Measurements from ENCODE around the gene BIRC2.
"Not testable (repeated sequence)": the region's sequence is repeated elsewhere in the genome, so short reads cannot be mapped to it uniquely, and the experiment has no call there.

The BIRC2 gene

DNA sequence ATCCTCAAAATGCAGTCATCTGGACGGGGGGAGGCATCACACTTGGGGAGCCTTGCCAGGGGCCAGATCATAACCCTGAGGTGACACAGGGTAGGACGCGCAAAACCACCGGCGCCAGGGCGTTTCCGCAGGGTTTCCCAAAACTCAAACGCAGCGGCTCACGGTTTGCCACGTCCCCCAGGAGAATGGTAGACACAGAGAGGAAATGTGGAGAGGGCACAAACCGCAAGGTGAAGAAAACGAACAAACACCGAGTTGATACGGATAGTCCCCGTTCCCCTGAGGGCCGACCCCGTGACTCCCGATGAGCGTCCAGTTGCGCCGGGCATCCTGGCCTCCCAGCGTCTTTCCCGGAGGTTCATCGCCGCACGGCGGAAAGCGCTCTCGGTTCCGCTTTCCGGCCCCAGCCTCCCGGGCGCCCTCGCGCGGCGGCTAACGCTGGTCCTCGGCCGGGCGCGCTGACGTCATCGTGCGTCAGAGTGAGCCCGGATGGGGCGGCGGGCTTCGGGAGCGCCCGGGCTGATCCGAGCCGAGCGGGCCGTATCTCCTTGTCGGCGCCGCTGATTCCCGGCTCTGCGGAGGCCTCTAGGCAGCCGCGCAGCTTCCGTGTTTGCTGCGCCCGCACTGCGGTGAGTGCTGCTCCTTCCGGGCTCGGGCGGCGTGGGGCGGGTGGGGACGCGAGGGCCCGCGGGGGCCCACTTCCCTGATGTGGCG lies at the start of gene BIRC2:
Gene BIRC2, plus strand, starts transcription at position 467 of the 714 bp plus-strand sequence. CDS start 2,641 bp downstream, outside the sequence.
- DNase-seq, result peak; percentile 94

DNA sequence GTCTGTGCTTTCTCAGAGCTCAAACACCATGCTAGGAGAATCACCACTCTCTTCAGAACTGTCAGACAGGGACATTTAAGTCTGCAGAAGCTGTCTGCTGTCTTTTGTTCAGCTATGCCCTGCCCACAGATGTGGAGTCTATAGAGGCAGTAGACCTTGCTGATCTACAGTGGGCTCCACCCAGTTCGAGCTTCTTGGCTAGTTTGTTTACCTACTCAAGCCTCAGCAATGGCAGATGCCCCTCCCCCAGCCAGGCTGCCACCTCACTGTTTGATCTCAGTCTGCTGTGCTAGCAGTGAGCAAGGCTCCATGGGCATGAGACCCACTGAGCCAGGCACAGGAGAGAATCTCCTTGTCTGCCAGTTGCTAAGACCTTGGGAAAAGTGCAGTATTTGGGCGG lies 46.2 kb upstream of the BIRC2 start:
- not testable (repeated sequence) for DNase-seq

DNA sequence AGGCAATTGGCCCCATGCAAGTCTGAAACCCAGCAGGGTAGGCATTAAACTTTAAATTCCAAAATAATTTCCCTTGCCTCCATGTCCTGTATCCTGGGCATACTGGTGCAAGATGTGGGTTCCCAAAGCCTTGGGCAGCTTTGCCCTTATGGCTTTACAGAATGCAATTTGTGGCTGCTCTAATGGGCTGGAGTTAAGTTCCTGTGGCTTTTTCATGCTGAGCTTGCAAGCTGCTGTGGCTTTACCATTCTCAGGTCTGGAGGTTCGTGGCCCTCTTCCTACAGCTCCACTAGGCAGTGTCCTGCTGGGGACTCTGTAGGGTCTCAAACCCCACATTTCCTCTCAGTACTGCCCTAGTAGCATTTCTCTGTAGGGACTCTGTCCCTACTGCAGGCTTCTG lies 44.8 kb upstream of the BIRC2 start:
- DNase-seq, result no peak

DNA sequence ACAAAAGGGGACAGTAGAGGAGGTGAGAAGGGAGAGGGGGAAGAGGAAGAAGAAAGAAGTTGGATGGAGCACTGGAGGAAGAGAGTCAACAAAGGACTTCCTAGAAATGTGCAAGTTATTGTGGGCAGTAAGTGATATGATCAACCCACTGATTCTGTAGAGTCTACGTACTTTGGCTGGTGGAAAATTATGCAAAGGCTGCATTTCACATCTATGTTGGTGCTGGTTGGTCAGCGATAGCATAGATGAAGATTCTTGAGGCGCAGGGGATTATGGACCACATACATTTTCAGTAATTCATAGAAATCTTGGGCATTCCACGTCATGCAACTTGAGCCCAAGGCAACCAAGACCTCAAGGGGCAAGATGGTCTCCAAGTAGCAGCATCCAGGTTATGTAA lies 42.3 kb upstream of the BIRC2 start:
- no peak for DNase-seq

DNA sequence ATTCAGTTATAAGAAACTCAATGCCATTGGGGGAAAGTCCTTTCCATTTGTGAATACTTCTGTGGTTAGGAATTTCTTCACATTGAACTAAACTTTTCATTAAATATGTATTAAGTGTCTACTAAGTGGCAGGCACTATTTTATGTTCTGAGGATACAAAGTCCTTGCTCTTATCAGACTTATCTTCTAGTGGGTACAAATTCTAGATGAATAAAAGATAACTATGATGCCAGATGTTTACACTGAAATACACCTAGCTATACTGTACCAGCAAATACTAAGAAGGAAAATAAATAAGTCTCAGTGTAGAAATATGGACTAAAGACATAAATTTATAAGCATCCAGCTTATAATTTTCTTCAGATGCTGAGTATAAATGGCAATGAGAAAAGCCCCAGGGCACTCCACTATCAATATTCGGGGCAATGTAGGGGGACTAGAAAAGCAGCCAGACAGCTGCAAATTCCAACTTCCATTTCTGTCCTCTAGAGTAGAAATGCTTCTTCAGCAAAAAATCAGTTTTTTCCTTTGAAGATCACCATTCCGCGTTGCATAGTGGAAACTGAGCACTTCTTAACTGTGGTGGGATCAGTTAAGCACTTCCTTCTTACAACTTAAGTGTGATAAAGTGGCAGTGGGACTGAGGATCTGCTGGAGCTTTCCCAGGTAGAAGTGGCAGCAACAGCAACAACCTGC lies 41.5 kb upstream of the BIRC2 start:
- DNase-seq, result no peak

DNA sequence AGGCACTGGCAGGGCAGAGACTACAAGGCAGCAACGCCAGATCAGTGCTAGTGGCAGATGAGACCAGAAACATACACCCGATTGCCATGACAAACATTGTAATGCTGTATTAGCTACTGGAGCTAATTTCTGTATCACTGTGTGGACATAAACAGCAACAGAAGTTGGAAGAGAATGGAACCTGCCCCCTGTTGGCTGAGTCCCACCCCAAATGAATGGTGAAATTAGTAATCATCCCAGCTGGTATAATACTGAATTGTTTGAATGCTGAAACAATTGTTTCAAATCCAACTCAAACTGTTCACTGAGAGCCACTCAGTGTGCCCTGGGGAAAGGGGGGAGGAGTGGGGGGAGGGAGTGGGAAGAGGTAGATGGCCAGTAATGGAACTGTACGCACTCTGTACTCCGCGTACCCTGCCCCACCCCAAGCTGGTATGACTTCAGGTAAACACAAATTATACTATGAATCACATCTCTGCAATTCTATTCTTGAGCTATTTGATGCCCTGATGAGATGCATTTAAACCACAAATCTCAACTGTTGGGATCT lies 40.9 kb upstream of the BIRC2 start:
- DNase-seq, result peak; percentile 45

DNA sequence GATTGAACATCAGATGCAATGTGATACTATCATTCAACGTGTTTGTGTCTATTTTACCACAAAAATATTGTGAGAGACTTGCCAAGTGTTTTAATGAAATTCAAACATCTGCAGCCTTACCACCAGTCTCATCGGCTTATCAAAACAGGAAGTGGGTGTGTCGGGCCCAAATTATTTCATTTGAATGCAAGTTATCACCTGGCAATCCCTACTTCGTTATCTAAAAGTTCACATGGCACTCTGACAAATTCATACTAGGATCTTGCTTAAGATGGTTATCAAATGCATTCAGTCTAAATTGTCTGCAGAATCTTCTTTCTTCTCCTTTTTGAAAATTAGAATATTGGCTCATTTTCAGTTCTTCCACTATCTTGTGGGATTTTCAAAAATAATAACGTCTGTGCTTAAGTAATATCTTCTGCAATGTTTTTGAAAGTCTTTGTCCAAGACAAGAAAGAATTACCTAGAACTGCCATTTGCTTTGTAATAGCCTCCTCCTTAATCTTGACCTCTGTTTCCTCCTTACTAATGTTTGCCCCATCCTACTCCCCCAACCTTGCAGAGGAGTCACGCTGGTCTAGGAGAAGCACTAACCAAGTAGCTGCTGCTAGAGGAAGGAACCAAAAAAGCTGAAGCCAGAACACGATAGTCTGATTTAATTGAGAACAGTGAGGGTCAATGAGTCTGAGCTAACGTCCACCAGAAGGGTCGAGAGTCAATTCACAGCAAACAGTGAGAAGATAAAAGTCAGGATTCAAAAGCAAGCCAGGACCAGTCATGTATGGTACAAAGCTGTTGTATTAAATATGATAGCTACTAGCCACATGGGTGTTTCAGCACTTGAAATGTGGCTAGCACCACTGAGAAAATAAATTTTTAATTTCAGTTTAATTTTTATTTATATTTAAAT lies 39.9 kb upstream of the BIRC2 start:
- no peak for DNase-seq

DNA sequence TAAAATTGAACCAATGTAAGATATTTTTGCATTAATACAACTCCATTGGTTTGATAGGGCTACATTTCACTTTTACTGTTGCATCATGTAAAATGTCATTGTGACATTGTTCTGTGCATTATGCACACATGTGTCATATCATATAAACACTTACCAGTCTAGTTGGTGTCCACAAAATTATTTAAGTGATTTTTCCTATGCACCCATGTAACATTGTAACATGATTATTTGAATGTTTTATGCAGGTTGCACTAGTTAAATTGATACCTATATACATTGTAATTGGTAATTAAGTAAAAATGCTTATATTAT lies 39.3 kb upstream of the BIRC2 start:
- no peak for DNase-seq

DNA sequence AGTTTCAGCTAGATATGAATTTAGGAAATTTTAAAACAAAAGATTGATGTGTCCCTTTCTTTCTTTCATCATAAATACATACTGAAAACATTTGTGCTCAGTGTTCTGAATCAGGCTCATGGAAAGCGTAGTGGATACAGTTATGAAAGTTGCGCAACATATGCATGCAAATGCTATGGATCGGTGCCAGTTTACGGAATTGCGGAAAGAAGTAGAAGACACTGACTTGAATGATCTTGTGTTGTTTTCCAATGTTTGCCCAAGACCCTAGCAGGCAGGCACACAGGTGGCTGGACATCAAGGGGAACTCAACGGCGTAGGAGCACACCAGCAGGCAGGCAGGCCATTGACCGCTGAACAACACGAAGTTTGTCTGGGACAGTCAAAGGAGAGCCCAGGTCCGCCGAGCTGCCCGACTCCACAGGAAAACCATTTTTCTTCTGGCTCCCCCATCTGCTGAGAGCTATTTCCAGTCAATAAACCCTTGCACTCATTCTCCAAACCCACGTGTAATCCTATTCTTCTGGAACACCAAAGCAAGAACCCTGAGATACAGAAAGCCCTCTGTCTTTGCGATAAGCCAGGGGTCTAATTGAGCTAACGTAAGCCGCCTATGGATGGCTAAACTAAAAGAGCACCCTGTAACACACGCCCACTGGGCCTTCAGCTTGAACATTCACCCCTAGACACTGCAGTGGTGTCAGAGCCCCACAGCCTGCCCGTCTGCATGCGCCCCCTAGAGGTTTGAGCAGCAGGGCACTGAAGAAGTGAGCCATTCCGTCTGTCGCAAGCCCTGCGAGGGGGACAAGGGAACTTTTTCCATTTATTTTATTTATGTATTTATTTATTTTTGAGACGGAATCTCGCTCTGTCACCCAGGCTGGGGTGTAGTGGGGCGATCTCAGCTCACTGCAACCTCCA lies 37.1 kb upstream of the BIRC2 start:
- no peak for DNase-seq

DNA sequence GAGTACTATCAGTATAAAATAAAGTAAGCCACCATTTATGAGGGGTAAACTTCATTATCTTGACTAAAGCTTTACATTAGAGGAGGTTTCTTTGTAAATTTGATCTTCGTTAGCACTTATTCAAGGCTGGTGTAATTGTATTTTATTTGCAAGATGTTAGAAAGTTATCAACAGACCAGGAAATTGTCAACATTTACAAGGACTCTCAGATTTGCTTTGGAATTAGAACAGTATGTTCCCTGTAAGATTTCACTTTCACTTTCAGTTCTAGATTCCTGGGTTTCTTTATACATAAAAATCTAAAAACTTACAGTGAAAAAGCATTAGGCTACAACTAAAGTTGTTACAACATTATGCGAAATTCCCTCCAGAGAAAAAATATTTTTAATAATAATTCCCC lies 34.3 kb upstream of the BIRC2 start:
- no peak for DNase-seq

DNA sequence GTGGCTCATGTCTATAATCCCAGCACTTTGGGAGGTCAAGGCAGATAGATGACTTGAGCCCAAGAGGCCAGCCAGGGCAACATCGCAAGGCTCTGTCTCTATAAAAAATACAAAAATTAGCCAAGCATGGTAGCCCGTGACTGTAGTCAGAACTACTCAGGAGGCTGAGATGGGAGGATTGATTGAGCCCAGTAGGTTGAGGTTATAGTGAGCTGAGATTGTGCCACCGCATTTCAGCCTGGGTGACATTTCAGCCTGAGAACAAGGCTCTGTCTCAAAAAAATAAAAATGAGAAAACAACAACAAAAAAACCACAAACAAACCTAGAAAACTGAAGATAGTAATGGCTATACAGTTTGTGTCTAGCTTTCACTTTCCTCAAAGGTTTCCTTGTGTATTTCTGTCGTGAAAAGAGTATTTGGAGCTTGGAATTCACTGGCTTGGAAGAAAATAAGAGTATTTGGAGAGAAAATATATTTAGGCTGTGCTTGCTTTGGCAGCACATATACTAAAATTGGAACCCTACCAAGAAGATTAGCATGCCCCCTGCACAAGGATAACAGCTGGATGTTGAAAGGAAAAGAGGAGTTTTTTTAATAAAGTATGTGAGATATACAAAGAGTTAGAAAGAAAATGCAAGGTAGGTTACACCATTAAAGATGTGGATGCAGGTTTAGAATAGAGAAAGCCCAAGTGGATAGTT lies 33.6 kb upstream of the BIRC2 start:
- DNase-seq, result no peak

DNA sequence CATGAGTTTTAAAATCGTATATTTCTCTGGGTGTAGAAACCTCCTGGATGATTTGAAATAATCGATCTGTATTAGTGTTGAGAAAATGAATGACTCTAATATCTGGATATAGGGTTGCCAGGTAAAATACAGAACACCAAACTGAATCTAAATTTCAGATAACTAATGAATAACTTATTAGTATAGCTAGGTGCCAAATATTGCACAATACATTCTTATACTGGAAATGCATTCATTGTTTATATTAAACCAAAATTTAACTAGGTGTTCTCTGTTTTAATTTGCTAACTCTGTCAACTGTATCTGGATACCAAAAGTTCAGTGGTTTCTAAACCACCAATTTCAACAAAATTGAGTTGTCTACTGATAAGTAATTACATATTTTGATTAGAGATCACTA lies 32.2 kb upstream of the BIRC2 start:
- no peak for DNase-seq

DNA sequence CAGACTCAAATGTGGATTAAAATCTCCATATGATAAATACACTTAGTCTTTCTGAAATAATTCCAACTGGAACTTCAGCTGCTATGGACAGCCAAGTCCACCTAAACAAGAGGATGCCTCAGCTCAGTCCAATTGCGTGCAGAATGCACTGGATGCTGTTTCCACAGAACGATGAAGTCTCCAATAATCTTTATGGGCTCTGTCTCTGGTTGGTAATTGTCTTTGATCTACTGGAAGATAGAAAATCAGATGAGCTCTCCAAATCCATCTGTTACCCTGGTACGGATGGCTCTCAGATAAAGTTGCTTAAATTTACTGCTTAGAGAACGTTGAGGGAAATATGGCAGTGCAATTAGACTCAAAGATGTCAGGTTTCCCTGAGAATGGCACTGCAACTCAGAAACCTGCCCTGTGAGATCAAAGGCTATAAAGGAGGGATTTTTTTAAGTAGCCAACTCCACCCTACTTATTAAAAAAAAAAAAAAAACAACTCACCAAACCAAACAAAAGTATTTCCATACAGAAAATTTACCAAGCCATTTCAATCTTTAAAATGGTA lies 30.6 kb upstream of the BIRC2 start:
- no peak for DNase-seq

DNA sequence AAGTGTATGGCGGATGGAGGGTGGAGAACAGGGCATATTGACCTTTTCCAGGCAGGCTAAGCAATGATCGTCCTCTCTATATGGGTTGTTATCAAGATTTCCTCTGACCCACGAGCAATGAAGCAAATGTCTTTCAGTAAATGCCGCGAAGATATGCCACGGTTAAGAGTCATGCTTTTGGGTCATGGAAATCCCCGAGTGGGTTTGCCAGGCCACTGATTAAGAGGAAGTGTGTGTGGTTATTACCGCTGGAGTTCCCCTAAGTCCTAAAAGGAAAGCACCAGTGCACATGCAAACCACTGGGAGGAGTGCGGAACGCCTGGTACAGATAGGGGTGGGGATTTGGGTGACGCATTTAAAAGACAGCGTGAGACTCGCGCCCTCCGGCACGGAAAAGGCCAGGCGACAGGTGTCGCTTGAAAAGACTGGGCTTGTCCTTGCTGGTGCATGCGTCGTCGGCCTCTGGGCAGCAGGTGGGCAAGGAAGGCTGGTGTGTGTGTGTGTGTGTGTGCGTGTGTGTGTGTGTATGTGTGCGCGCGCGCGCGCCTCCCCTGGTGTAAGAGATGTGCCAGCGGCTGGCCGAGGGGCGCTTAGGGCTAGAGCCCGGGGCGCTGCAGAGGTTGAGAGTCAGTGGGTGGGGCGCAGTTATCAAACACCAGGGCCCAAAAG lies 29.8 kb upstream of the BIRC2 start, which contains the start of gene BIRC3:
Gene BIRC3, plus strand, starts transcription at position 386 of the 669 bp plus-strand sequence. CDS start 7,026 bp downstream, outside the sequence.
- DNase-seq, result peak; percentile 92

DNA sequence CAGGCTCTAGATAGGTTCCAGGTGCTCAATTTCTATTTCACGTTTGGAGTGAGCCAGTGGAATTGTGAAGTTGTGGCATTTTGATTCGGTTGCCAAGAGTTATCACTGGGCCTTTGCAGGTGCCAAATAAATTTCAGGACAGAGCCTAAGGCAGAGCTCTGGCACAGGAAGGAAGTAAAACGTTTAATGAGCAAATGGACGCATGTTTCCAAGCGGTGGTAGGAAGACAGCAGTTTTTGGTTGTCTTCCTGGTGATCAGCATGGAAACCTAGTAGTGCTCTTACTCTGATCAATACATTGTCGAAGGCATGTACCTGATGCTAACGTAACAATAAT lies 29.3 kb upstream of the BIRC2 start:
- DNase-seq, result no peak

DNA sequence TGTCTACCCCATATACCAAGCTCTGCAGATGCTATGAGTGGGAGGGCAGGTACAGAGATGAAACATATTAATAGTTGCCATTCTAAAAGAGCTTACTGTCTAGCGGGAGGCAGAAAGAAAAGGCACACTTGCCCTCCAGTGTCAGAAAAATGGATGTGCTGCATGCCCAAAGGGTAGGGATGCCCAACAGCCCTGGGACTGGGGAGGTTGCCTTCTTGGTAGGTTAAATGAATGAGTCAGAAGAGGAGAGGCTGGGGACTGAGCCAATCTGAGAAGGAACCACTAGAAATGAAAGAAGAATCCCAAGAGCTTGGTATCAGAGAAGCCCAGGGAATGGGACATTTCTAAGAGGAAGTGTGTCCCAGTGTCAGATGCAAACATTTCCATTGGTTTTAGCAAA lies 28.5 kb upstream of the BIRC2 start:
- DNase-seq, result no peak

DNA sequence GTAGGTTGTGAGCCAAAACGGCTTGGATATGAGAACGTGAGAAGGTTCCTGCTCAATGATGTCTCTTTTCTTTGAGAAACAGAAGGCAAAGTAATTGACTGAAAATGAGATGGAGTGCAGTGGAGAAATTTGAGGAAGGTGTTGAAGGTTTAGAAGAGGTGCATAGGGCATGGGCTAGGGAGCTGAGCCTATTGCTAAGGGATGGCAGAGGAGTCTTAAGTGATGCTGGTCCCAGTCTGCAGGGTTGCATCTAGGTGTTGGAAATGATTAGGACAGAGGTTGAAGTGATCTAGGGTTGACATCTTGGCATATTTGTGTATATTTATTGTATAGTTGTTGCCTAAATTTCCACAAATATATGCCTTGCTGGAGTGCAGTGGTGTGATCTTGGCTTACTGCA lies 27.5 kb upstream of the BIRC2 start:
- no peak for DNase-seq

DNA sequence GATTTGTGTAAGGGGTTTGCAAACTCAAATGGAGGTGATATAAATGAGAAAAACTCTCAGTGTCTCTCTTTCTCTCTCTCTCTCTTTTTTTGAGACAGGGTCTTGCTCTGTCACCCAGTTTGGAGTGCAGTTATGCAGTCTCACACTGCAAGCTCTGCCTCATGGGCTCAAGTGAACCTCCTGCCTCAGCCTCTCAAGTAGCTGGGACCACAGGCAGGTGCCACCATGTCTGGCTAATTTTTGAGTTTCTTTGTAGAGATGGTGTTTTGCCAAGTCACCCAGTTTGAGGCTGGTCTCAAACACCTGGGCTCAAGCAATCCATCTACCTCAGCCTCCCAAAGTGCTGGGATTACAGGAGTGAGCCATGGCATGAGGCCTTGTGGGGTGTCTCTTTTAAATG lies 26.8 kb upstream of the BIRC2 start:
- no peak for DNase-seq

DNA sequence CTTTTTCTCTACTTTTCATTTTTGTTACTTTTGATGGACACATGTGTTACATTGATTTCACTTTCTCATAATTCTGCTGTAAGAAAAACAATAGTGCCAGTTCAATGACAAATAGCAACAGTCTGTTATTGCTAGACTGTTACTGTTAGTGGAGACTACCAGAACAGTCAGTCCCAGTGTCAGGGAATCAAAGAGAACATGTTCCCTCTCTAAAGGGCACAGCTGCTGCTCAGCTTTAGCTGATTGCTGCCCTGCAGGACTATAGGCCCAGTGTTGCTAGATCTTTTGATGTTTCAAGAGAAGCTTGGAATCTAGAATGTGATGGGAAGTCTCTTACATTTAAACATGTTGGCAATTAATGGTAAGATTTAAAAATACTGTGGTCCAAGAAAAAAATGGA lies 26.3 kb upstream of the BIRC2 start:
- no peak for DNase-seq

DNA sequence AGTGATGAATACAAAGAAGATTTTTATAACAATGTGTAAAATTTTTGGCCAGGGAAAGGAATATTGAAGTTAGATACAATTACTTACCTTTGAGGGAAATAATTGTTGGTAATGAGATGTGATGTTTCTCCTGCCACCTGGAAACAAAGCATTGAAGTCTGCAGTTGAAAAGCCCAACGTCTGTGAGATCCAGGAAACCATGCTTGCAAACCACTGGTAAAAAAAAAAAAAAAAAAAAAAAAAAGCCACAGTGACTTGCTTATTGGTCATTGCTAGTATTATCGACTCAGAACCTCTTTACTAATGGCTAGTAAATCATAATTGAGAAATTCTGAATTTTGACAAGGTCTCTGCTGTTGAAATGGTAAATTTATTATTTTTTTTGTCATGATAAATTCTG lies 24.5 kb upstream of the BIRC2 start:
- no peak for DNase-seq

Data from NCI-H345 (cell line).